Brain microvascular endothelial cell (primary cell): Measurements from ENCODE around the gene LRRC66.

Experiments
- DNase-seq: peaks from one replicate; pipeline ENCODE4 v3.0.0-alpha.2; 2020
- H3K27ac ChIP-seq: fragments of 250-450 bp; sonication (Bioruptor Pico); 2 replicates; pipeline ENCODE4 v1.5.1; 2020; ENCODE audit warnings: mild to moderate bottlenecking, moderate library complexity
- H3K27me3 ChIP-seq: fragments of 250-450 bp; sonication (Bioruptor Pico); replicated peaks from 2 replicates; pipeline ENCODE4 v1.5.1; 2020; ENCODE audit warnings: mild to moderate bottlenecking
- H3K36me3 ChIP-seq: fragments of 250-450 bp; sonication (Bioruptor Pico); replicated peaks from 2 replicates; pipeline ENCODE4 v1.5.1; 2020; ENCODE audit warnings: mild to moderate bottlenecking
- H3K4me3 ChIP-seq: 2 replicates; pipeline ENCODE4 v1.5.1; 2011; ENCODE audit warnings: low read depth, mild to moderate bottlenecking, control low read depth, low read length, moderate library complexity
- in situ Hi-C: cut with HindIII; loops from 2 replicates; pipeline ENCODE4 v1.10.0; 2017; ENCODE audit warnings: low sequenced_read_pairs, low pct_ligation_motif_present
- TF ChIP-seq, protein P1 (sequence below): IDR thresholded peaks from 2 replicates; pipeline ENCODE4 v1.5.1; 2011; ENCODE audit warnings: low read depth, mild to moderate bottlenecking, moderate library complexity, low read length, control low read depth, inconsistent platforms; ENCODE audit errors: missing control alignments

The LRRC66 gene

DNA sequence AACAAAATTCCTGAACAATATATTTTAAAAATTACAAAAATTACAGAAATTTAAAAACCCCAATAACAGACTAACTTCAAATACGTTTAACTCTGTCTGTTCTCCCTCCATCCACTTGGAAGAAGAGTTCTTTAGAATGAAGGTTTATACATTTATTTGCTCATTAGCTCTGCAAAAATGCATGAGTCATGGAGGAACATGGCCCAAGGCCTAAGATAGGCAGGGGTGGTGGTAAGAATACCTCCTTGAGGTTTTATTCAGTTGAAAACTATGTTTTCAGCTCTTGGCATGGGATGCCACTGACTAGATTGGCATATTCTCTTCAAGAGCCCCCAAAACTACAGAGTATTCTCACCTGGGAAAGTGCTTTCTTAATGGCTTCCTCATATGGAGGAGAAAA is 8.8 kb upstream of the LRRC66 start:
- no peak overlapping the region for H3K4me3 ChIP-seq
- in situ Hi-C loops = no loop called here
- H3K27ac ChIP-seq = no peak overlapping the region
- H3K36me3 ChIP-seq = peaks cover 15% of the 10 kb centered on the region
- DNase-seq = peak; percentile 45
- no peaks in the 10 kb centered on the region for H3K27me3 ChIP-seq
- TF ChIP-seq, protein P1, sequence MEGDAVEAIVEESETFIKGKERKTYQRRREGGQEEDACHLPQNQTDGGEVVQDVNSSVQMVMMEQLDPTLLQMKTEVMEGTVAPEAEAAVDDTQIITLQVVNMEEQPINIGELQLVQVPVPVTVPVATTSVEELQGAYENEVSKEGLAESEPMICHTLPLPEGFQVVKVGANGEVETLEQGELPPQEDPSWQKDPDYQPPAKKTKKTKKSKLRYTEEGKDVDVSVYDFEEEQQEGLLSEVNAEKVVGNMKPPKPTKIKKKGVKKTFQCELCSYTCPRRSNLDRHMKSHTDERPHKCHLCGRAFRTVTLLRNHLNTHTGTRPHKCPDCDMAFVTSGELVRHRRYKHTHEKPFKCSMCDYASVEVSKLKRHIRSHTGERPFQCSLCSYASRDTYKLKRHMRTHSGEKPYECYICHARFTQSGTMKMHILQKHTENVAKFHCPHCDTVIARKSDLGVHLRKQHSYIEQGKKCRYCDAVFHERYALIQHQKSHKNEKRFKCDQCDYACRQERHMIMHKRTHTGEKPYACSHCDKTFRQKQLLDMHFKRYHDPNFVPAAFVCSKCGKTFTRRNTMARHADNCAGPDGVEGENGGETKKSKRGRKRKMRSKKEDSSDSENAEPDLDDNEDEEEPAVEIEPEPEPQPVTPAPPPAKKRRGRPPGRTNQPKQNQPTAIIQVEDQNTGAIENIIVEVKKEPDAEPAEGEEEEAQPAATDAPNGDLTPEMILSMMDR = no peak

DNA sequence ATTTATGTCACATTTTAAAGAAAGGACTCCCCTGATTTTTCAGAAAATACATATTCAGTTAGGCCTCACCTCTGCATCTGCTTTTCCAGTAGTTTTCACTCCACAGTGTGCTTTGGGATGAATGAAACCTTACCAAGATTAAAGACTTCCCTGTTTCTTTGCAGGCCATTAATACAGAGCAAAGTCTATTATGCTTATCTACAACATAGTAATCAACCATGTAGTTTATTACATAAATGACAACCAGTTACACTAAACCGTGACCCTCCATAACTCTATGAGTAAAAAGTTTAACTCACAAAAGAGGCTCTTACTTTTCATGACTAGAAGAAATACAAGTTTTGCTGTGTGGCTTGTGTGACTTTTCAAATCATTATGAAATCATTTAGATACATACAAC is 2.3 kb downstream of the LRRC66 start:
- DNase-seq = no peak
- TF ChIP-seq, protein P1 = no peak
- in situ Hi-C loops = no loop called here

DNA sequence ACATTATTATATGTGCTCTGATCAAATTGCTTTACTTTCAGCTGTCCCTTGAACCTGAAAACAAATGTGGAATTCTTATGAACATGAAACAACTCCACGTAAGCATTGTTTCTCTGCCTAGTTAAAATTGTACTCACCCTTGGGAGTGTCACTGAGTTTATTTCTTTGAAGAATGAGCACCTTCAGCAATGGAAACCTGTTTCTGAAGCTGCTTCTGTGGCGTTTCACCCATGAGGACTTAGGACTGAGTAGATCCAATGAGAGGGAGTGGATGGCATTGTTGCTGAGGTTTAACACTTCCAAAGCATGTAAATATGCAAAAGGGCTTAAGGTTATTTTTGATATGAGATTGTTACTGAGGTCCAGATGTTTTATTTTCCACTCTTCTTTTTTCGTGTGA is 3.2 kb downstream of the LRRC66 start:
- Histone ChIP-seq H3K36me3 (no peaks in the 10 kb centered on the region), H3K27ac (no peak overlapping the region), H3K4me3 (no peak overlapping the region), H3K27me3 (no peaks in the 10 kb centered on the region)
- TF ChIP-seq, protein P1 = no peak
- no peak for DNase-seq
- in situ Hi-C loops = no loop called here

More for the DNA sequence above, 2.3 kb downstream of the LRRC66 start:
- Histone ChIP-seq H3K27me3 (no peaks in the 10 kb centered on the region), H3K36me3 (no peaks in the 10 kb centered on the region), H3K4me3 (no peak overlapping the region), H3K27ac (no peak overlapping the region)

DNA sequence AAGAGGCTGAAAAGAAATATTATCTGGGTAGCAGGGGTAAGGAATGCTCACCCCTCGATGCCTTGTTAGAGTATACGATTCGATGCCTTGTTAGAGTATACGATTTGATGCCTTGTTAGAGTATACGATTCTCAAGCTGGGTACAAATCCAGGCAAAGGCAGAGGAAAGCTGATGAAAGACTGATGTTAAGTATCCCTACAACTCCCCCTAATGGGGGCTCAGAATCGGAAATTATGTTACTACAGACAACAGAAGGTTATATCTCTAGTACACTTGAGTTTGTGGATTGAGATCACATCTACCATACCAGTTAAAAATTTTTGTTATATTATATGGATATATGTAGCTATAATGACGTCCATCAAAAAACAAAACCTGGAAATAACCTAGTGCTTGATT is 4.8 kb downstream of the LRRC66 start:
- H3K36me3 ChIP-seq = no peaks in the 10 kb centered on the region
- no peak for DNase-seq
- in situ Hi-C loops = no loop called here
- no peak overlapping the region for H3K27ac ChIP-seq
- TF ChIP-seq, protein P1 = peak; percentile 24
- H3K27me3 ChIP-seq = no peaks in the 10 kb centered on the region
- H3K4me3 ChIP-seq = no peak overlapping the region

DNA sequence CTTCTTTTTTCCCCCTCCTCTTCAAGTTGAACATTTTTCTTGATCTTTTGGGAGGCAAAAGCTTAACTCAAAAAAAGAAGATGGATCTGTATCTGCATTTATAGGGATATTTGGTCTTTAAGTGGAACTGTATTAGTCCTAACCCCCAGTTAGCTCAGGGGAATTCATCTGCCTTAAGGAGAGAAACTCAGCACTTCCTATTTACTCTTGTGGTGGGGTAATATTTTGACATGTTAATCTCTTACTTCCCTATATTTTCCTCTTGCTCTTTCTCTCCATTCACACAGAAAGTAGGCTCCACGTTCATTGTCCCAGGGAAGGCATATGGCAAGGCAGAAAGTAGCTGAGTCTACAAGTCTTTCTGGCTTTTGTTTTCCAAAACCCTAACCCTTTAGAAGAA is 5.3 kb downstream of the LRRC66 start:
- in situ Hi-C loops = no loop called here
- no peaks in the 10 kb centered on the region for H3K27me3 ChIP-seq
- no peak overlapping the region for H3K4me3 ChIP-seq

DNA sequence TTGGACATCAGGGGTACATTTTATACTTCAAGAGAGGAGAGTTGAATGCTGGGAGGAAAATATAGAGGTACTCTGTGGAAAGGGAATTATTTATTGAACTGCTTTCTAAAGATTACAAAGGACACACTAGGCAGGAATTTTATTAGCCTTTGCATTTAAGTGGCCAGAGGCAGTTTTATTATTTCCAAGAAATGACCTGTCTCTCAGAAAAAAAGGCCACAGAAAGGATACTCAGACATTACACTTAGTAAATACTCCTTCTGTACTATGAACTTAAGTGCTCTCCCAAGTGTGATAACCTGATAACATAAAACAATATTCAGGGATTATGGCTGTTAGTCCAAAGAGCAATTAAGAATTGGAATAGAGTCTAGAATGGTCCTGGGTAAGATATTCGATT is 7.5 kb downstream of the LRRC66 start:
- TF ChIP-seq, protein P1 = no peak
- H3K36me3 ChIP-seq = no peaks in the 10 kb centered on the region
- H3K27me3 ChIP-seq = no peaks in the 10 kb centered on the region
- no peak overlapping the region for H3K4me3 ChIP-seq
- no peak overlapping the region for H3K27ac ChIP-seq
- in situ Hi-C loops = no loop called here
- no peak for DNase-seq

More for the DNA sequence above, 5.3 kb downstream of the LRRC66 start:
- DNase-seq = no peak
- TF ChIP-seq, protein P1 = no peak
- Histone ChIP-seq H3K36me3 (no peaks in the 10 kb centered on the region), H3K27ac (no peak overlapping the region)
